Fibroblast of mammary gland (primary cell): Measurements from ENCODE around the gene ORAI1.

Experiments used
- DNase-seq: peaks from one replicate; pipeline ENCODE4 v3.0.0-alpha.2; 2010; ENCODE audit warnings: low read depth
- H3K4me3 ChIP-seq: 2 replicates; pipeline ENCODE4 v1.5.1; 2011; ENCODE audit warnings: low read depth, mild to moderate bottlenecking, low read length, moderate library complexity; ENCODE audit not compliant: control insufficient read depth
- TF ChIP-seq, protein P1 (sequence below): conservative IDR thresholded peaks from 2 replicates; pipeline ENCODE4 v1.5.1; 2011; ENCODE audit warnings: low read depth, low read length, inconsistent platforms; ENCODE audit not compliant: control insufficient read depth, insufficient read depth

Gene ORAI1

GRCh38 chr12:121626087-121626852 lies at the start of gene ORAI1:
Gene ORAI1 (plus strand): TSS chr12:121626530.
- DNase-seq = peak; percentile 88
- H3K4me3 ChIP-seq = peak within 1 kb of the TSS; percentile 77
- TF ChIP-seq, protein P1, sequence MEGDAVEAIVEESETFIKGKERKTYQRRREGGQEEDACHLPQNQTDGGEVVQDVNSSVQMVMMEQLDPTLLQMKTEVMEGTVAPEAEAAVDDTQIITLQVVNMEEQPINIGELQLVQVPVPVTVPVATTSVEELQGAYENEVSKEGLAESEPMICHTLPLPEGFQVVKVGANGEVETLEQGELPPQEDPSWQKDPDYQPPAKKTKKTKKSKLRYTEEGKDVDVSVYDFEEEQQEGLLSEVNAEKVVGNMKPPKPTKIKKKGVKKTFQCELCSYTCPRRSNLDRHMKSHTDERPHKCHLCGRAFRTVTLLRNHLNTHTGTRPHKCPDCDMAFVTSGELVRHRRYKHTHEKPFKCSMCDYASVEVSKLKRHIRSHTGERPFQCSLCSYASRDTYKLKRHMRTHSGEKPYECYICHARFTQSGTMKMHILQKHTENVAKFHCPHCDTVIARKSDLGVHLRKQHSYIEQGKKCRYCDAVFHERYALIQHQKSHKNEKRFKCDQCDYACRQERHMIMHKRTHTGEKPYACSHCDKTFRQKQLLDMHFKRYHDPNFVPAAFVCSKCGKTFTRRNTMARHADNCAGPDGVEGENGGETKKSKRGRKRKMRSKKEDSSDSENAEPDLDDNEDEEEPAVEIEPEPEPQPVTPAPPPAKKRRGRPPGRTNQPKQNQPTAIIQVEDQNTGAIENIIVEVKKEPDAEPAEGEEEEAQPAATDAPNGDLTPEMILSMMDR = no peak

DNA sequence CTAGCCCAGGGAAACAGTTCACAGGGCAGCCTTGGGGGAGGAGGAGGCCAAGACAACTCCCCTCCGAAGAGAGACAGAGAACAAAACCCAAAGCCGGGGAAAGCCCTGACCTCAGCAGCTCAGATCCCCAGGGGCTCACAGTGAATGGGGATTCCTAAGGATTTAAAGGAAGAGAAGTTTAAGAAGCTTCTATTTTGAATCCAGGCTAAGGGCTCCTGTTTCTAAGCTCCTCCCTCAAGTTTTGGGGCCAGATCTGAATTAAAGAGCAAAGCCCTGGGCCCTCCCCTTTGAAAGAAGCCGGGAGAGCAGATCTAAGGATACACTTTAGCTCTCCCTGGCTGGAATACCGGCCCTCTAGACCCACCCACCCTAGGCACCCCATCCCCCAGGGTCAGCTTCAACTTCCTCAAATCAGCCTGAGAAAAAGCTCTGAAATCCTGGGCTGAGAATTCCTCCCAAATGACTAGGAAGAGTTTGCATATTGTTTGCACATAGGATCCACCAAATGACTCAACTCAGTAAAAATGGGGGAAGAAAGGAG lies 49.4 kb upstream of the ORAI1 start:
- TF ChIP-seq, protein P1 = no peak
- H3K4me3 ChIP-seq = no peak overlapping the region
- DNase-seq = peak; percentile 88

DNA sequence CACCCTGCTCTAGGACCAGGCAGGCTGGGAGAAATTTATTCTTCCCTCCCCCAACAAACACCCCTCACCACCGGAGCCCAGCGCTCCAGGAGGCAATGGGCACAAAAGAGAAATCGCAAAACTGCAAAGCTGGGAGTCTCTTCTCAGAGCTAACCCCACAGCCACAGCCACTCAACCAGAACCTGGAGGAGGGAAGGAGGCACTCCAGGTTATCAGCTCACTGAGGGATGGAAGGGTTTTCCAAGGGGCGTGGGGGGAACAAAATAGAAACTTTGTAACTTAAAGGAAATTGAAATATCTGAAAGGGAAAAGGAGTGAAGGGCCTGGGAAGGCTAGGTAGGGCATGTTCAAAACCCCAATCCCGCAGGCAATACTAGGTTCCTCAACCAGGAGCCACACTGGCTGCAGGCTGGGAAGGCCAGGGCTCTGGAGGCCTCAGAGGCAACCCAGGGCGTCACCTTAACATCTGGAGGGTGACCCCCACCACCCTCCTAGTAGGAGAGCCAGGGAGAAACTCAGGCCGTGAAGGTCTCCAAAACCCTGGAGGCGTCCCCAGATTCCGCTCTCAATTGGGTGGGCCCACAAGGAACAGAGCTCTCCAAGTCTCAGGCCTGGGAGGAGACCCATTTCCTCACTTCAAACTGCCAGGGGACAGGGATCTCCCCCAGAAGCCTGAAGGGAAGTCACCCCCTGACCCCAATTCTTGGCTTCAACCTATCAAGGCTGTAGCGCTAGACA lies 48.7 kb upstream of the ORAI1 start:
- TF ChIP-seq, protein P1 = no peak
- no peak overlapping the region for H3K4me3 ChIP-seq
- no peak for DNase-seq

- TF ChIP-seq, protein P1 = no peak
- DNase-seq = no peak
- peak overlapping the region; percentile 67 for H3K4me3 ChIP-seq
Observed at GRCh38 chr12:121578230-121579189, 47.8 kb upstream of the ORAI1 start.

DNA sequence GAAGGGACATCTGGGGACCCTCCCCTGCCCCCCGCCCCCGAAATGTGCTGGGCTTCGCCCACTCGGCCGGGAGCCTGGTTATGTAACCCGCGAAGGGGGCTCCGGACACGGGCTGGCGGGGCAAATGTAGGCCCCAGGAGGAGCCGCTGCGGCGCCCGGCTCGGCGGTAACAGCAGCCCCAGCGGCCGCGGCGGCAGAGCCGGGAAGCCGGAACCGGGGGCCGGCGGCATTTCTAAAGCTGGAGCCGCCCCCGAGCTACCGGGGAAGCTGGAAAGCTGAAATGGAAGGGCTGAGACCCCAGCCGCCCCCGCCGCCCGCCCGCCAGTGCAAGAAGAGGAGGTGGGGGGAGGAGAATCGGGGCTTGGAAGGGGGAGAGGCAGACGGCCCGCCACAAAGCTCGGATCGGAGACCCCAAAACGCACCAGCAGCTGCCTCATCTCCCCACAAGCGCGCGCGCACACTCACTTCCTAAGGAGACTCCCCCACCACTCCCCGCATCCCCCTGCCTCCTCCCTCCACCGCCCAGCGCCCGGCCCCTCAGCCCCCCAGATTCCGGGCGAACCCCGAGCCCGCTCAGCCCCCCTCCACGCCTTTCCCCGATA lies 47.0 kb upstream of the ORAI1 start:
- peak overlapping the region; percentile 67 for H3K4me3 ChIP-seq
- DNase-seq = no peak
- TF ChIP-seq, protein P1 = no peak
